ENCODE results near the gene RPL3. TPM values are rescaled to one million over a fixed set of nuclear protein-coding genes. Genes with fewer than 3 reads are reported as not detected.
"Not testable (repeated sequence)": the region's sequence is repeated elsewhere in the genome, so short reads cannot be mapped to it uniquely, and the experiment has no call there.

RPL3 gene
- total RNA-seq, 1 donor from 2014 or later = 2,294 TPM

GRCh38 chr22:39327995-39328754 is 8.8 kb upstream of the RPL3 start:
- Mint-ChIP-seq H3K4me1 (peaks cover 20% of the 10 kb centered on the region), H3K27me3 (ENCODE audit: low read depth) (no peaks in the 10 kb centered on the region), H3K4me3 (no peak overlapping the region), H3K36me3 (ENCODE audit: low read depth) (no peaks in the 10 kb centered on the region), H3K27ac (ENCODE audit: unreplicated experiment) (no peak overlapping the region), H3K9me3 (no peaks in the 10 kb centered on the region)
- no peak for TF ChIP-seq CTCF (conservative IDR thresholded peaks at IDR 0.05)
- no peak for DNase-seq (ENCODE audit: low read depth, low spot score)

- H3K27me3 Mint-ChIP-seq (ENCODE audit: low read depth) = no peaks in the 10 kb centered on the region
- no peak for DNase-seq (ENCODE audit: low read depth, low spot score)
- H3K36me3 Mint-ChIP-seq (ENCODE audit: low read depth) = no peaks in the 10 kb centered on the region
- no peak overlapping the region for H3K4me3 Mint-ChIP-seq
- H3K27ac Mint-ChIP-seq (ENCODE audit: unreplicated experiment) = no peak overlapping the region
- H3K4me1 Mint-ChIP-seq = peaks cover 16% of the 10 kb centered on the region
- no peak for TF ChIP-seq CTCF (conservative IDR thresholded peaks at IDR 0.05)
- H3K9me3 Mint-ChIP-seq = no peaks in the 10 kb centered on the region
Observed at GRCh38 chr22:39325392-39325932, 6.0 kb upstream of the RPL3 start.

- H3K36me3 Mint-ChIP-seq (ENCODE audit: low read depth) = peaks cover 40% of the 10 kb centered on the region
Observed at GRCh38 chr22:39320616-39321029, 1.2 kb upstream of the RPL3 start.

GRCh38 chr22:39318507-39319283 is 728 bp downstream of the RPL3 start:
- TF ChIP-seq CTCF (conservative IDR thresholded peaks at IDR 0.05) = no peak
- no peaks in the 10 kb centered on the region for H3K9me3 Mint-ChIP-seq
- no peak for DNase-seq (ENCODE audit: low read depth, low spot score)
- H3K4me3 Mint-ChIP-seq = peak overlapping the region; percentile 100
- peaks cover 42% of the 10 kb centered on the region for H3K27me3 Mint-ChIP-seq (ENCODE audit: low read depth)
- H3K36me3 Mint-ChIP-seq (ENCODE audit: low read depth) = peaks cover 54% of the 10 kb centered on the region
- peak overlapping the region; percentile 100 for H3K27ac Mint-ChIP-seq (ENCODE audit: unreplicated experiment)
- H3K4me1 Mint-ChIP-seq = peaks cover 65% of the 10 kb centered on the region

More at GRCh38 chr22:39320616-39321029, 1.2 kb upstream of the RPL3 start:
- peak overlapping the region; percentile 84 for H3K4me3 Mint-ChIP-seq
- peaks cover 50% of the 10 kb centered on the region for H3K4me1 Mint-ChIP-seq
- H3K9me3 Mint-ChIP-seq; DNase-seq (ENCODE audit: low read depth, low spot score): not testable (repeated sequence)
- H3K27ac Mint-ChIP-seq (ENCODE audit: unreplicated experiment) = peak overlapping the region; percentile 50
- H3K27me3 Mint-ChIP-seq (ENCODE audit: low read depth) = peaks cover 37% of the 10 kb centered on the region

GRCh38 chr22:39317775-39318506 is 1.5 kb downstream of the RPL3 start:
- Mint-ChIP-seq H3K27ac (ENCODE audit: unreplicated experiment) (peak overlapping the region; percentile 100), H3K27me3 (ENCODE audit: low read depth) (peaks cover 44% of the 10 kb centered on the region), H3K4me3 (peak overlapping the region; percentile 100), H3K9me3 (no peaks in the 10 kb centered on the region), H3K4me1 (peaks cover 71% of the 10 kb centered on the region), H3K36me3 (ENCODE audit: low read depth) (peaks cover 60% of the 10 kb centered on the region)
- no peak for TF ChIP-seq CTCF (conservative IDR thresholded peaks at IDR 0.05)
- no peak for DNase-seq (ENCODE audit: low read depth, low spot score)
